Measurements from ENCODE around the gene YEATS2.

The YEATS2 gene

GRCh38 chr3:183779896-183780465 is 82.4 kb downstream of the YEATS2 start:
- peak; percentile 96 for DNase-seq

- no peak for DNase-seq
Measured at GRCh38 chr3:183781246-183781645, 83.6 kb downstream of the YEATS2 start.

DNA sequence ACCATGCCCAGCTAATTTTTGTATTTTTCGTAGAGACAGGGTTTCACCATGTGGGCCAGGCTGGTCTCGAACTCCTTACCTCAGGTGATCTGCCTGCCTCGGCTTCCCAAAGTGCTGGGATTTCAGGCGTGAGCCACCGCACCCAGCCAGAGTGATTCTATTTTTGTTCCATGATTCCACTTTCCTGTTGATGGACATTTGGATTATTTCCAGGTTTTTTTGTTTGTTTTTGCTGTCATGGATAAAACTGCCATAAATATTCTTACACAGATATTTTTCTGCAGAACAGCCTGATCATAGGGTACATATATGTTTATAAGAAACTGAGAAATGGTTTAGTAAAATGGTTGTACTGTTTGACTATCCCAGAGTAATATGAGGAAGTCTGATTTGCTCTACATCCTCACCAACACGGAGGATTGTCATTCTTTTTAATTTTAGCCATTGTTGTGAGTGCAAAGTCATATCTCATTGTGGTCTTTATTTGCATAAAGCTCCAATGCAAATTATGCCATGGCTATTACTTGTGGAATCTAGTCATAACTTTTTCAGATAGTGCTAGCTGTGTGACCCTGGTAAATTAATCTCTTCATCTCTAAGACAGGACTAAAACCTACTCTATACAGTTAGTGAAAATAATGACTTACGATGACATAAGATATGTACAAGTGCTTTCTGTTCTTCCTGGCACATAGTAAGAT is 85.1 kb downstream of the YEATS2 start:
- no peak for DNase-seq

DNA sequence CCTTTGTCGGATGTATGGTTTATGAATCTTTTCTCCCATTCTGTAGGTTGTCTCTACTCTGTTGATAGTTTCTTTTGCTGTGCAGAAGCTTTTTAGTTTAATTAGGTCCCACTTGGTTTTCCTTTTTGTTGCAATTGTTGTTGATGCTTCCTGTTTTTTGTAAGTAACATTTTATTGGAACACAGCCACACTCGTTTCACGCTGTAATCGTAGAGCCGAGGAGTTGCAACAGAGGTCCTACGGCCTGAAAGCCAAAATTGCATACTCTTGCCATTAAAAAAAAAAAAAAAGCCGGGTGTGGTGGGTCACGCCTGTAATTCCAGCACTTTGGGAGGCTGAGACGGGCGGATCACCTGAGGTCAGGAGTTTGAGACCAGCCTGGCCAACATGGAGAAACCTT is 86.9 kb downstream of the YEATS2 start:
- peak; percentile 62 for DNase-seq

DNA sequence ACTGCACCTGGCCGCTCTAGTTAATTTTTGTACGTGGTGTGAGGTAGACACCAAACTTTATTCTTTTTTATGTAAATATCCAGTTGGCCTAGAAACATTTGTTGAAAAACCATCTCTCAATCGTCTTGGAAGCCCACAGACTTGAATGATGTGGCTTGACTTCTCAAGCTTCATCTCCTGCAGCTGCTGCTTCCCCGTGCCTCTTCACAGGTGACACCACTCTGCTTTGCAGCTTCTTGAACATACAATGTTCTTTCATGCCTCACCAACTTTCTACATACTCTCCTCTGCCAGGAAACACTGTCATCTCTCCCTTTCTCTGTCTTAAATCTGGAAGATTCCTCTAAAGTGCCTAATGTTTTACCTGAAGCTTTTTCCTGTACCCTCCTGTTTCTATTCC is 92.2 kb downstream of the YEATS2 start:
- no peak for DNase-seq

GRCh38 chr3:183790700-183791099 is 93.1 kb downstream of the YEATS2 start:
- no peak for DNase-seq

DNA sequence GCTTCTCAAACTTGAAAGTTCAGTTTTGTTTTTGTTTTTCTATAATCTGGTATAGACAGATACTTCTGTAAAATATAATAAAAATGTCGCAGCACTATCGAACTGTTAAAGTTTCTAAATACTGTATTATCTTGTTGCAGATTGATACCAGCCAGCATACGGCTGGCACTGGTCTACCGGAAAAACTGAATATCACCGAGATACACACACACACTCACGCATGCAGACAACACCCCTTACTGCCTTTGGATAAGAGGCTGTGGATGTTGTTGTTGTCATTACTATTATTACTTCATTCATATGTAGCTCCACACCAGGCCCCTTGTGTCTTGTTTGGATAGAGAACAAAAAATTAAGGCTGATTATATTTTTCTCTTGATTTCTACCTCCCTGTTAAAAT is 95.4 kb downstream of the YEATS2 start:
- no peak for DNase-seq

DNA sequence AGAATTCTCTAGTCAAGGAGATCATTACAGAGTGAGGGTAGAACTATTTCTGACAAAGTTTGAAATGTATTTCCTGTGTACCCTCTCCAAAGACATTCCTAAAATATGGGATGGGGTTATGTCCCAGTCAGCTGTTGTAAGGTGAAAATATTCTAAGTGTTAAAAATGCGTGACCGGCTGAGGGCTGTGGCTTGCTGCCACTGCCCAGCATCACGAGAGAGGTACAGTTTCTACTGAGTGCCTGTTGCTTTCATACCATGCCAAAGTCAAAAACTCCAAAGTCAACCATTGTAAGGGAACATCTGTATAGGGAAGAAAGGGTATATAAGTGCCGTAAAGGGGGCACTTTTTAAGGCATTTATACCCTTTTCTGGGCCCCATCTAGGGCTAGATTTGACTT is 96.9 kb downstream of the YEATS2 start:
- DNase-seq, result no peak

DNA sequence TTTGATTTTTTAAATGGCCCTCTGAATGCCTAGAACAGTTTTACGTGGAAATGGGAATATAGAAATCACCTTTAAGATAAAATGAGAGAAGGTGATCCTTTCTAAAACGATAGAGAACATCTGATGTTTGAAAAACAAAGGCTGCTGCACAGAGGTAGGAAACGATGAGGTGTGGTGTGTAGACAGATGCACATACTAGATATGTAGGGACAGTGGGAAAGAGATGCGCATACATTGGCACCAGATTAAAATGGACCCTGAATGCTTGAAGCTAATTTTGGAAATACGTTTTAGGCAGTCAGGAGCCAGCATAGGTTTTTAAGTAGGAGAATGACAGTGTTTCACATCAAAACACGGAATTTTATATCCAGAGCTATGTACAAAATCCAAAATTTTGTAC is 98.8 kb downstream of the YEATS2 start:
- DNase-seq, result no peak

GRCh38 chr3:183797996-183798395 is 100.4 kb downstream of the YEATS2 start:
- no peak for DNase-seq

GRCh38 chr3:183799461-183799860 is 101.9 kb downstream of the YEATS2 start:
- DNase-seq, result no peak

DNA sequence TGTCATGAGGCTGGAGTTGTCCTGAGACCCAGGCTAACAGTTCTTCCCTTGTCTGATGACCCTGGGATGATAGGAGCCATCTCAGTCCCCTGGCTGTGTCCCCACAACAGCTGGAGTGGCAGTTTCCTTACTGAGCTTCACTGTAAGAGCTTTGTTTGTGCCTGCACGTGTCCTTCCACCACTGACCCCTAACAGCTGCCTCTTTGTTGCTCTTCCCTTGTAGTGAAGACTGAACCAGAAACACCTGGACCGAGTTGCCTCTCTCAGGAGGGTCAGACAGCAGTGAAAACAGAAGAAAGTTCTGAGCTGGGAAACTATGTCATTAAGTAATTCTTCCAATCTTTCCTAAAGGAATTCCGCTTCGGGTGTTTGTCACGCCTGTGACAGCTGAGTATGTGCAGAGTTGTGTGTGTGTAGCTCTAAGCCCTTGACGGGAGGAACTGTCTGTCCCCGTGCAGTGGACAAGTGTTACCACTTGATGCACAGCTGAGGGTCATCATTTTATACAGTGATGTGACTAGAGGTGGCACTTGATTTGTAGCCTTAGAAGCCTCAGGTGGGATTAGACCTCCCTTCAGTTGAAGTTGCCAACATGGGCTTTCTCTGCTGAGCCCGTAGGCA is 102.8 kb downstream of the YEATS2 start:
- no peak for DNase-seq

DNA sequence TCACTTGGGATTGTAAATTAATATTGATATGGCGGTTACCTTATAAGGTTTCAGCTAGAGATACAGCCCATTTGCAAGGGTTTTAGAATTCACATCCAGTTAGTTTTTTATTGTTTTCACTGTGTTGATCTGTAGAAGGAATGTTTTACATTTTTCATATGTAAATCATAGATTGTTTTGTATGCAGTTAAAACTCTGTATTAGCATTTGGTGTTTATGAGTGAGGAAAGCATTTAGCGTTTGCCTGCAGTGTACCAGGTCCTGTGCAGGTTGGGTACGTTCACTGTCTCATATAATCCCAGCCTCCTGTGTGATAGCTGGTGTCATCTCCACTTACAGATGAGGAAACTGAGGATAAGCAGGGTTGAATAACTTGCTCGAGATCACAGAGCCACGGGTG is 104.0 kb downstream of the YEATS2 start:
- DNase-seq, result no peak

DNA sequence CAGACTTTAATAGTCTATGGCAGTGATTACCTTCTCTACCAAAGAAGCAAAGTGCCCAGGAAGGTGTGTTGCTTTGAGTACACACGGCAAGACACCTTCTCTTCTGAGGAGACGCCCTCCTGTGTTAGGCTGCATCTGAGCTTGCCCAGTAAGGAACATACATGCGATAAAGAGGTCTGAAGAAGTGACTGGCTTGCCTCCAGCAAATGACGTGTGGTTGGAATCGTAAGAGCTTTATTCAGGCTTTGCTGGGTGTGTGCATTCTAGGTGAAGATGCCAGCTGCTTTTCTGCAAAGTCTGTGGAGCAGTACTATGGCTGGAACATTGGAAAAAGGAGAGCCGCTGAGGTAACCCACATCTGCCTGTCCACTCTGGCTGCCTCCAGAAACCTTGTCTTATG is 105.4 kb downstream of the YEATS2 start:
- DNase-seq, result no peak

DNA sequence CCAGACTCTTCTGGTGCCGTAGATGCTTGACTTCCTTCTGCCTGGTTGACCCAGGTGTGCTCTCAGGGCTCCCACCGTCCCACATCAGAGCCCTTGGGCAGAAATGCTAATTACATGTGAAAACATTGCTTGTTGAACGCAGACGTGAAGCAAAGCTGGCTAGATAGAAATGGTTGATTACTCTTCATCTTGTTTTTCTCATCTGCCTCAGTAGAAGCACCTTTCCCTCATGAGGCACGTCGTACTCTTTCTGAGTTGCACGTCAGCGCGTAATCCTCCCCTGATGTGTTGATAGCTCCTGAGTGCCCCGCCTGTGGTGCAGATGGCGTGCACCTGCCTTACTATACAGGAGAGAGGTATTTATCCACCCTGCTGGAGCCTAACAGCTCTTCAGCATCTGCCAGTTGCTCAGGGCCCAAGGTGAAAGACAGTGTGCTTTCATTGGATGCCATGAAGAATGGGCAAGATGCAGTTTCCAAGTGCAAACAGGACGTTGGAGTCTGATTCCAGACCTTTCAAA is 109.7 kb downstream of the YEATS2 start:
- DNase-seq, result no peak

DNA sequence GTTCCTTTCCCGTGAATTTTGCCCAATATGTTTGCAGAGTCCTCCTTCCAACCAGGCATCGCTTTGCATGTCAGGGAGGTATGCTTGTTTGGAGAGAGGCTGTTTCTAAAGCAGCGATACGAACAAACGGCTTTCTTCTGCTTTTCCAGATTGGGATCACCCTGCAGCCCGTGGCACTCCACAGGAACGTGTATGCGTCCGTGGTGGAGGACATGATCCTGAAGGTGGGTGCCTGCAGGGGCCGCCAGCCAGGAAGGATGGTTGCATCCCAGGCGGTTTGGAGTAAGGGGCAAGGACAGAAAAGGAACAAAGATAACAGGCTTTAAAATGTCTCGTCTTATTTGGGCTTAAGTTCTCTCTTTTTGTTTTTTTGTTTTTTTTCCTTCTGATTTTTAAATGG is 110.3 kb downstream of the YEATS2 start:
- DNase-seq, result no peak

GRCh38 chr3:183808355-183808754 is 110.8 kb downstream of the YEATS2 start:
- no peak for DNase-seq

DNA sequence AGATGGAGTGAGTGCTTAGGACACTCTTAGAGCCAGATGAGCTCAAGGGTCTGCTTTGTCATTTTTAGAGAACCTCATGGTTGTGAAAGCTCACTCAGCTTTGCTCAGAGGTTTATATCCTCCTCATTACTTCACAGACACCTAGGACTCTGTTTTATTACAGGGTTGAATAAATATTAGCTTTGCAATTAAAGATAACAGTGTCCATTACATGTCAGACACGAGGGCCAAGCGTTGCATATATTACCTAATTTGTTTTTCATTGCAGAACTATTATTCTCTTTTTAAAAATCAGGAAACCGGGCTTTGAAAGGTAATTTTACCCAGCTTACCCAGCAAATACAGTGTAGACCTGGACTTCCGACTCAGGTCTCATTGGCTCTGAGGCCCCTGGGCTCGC is 111.7 kb downstream of the YEATS2 start:
- DNase-seq, result no peak

DNA sequence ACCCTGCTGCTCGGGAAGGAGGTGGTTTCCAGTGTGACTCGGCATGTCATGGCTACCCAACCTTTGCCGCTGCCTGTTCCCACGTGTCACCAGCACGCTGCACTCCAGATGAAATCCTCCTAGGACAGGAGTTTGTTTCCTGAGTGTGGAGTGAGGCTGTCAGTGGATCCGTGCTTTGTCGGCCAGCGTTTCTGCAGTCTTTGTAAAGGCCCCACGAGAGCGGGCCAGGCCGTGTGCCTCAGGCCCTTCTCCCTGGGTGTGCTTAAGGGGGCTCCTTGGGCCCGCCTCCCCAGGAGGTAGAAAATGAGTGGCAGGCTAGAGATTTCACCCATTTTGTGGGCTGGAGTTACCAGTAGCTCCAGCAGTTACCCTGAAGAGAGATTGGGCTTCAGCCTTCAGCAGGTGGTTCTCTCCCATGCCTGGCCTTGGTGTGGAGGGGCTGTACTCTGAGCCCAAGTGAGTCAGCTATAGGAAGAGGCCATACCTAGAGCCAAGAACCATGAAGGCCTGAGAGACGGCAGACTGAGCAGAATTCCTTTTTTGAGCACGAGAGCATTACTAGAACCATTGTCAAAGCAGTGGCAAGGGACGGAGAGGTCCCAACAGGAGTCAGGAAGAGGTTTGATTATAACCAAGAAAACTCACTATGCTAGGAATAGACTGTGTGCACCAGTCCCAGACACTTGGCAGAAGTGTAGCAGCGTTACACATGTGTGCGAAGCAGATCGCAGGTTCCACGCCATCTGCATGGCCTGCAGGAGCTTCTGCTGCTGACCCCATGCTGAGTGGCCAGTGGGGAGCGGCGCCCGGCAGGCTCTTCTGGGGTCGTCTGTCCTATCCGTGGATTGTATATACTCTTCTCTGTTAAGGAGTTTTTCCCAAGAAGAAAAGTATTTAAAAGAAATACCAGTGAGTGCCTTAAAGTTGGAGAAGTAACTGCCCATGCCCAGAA is 113.3 kb downstream of the YEATS2 start:
- DNase-seq, result no peak

- no peak for DNase-seq
Measured at GRCh38 chr3:183811638-183812037, 114.0 kb downstream of the YEATS2 start.

GRCh38 chr3:183812761-183813445 is 115.3 kb downstream of the YEATS2 start:
- no peak for DNase-seq

- no peak for DNase-seq
Measured at GRCh38 chr3:183814240-183814639, 116.6 kb downstream of the YEATS2 start.

DNA sequence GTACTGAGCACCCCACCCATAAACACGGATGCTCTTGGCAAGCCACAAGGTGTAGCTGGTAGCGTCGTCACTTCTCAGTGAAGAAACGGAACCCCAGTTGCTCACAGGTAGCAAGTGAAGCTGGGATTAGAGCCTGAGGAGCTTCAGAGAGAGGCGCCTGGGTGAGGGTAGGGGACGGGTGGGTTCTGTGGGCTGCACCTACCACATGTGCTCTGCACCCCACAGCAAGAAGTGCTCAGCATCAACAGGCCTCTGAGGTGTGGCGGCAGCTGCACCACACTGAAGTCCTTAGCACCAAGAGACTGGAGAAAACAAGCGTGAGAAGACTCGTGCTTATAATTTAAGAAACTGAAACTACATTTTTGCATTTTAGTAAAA is 118.0 kb downstream of the YEATS2 start:
- no peak for DNase-seq

All from MV-4-11 (cell line).